ENCODE results near the gene HSD17B8. TPM values are rescaled to one million over a fixed set of nuclear protein-coding genes. Genes with fewer than 3 reads are reported as not detected.

HSD17B8 gene
- total and polyA plus RNA-seq, 2 donors (not counting 1 experiment from before 2014, with no cell fraction given): 10.8 to 25.5 TPM

DNA sequence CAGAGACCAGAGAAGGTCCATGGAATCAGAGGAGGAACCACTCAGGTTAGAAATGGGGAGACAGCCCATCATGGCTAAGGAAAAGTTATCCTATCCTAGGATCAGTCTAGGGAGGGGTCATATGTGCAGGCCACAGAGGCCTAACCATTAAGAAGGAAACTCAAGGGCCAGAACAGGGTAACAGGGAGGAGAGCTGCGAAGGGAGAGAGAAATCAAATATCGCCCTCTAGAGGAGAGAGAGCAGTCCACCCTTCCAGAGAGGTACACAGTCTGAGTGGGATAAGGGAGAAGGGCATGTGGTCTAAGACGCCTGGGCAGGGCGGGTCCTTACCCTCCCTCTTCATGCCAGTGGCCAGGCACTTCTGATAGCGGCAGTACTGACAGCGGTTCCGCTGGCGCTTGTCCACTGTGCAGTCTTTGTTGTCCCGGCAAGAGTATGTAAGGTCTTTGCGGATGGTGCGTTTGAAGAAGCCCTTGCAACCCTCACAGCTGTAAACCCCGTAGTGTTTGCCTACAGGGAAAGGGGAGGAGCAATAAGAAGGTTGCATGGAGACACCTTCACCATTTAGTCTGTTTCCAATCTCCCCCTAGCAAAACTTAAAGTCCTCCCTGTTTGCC lies 6.9 kb upstream of the HSD17B8 start:
- Histone ChIP-seq H4K20me1 (ENCODE audit: control insufficient read depth, insufficient read depth, low read length, poor library complexity, severe bottlenecking) (peaks cover 25% of the 10 kb centered on the region), H3K4me3 (ENCODE audit: control extremely low read depth in 1 of 5, extremely low read depth in 1 of 5, insufficient read depth in 1 of 5, low read depth in 2 of 5, low read length in 4 of 5) (no peak overlapping the region), H3K27me3 (replicated peaks in 1 of 4; ENCODE audit: control extremely low read depth in 1 of 4, control insufficient read depth in 3 of 4, insufficient read depth in 4 of 4, low read length in 3 of 4) (peaks cover 0 to 3% (median 0%) of the 10 kb centered on the region in 4 experiments), H3K9me3 (ENCODE audit: control extremely low read depth in 1 of 3, control insufficient read depth in 2 of 3, insufficient read depth in 1 of 3, low read length in 2 of 3) (no peaks in the 10 kb centered on the region), H2AFZ (ENCODE audit: insufficient read depth, low read depth, low read length, poor library complexity, severe bottlenecking) (no peak overlapping the region), H3K27ac (ENCODE audit: low read length in 2 of 2) (no peak overlapping the region), H3K36me3 (replicated peaks in 1 of 2; ENCODE audit: control extremely low read depth in 1 of 2, control insufficient read depth in 1 of 2, extremely low read depth in 1 of 2, insufficient read depth in 2 of 2, low read length in 1 of 2) (peaks cover 0 to 44% of the 10 kb centered on the region in 2 experiments), H3K9ac (ENCODE audit: low read length) (no peak overlapping the region), H3K4me2 (replicated peaks; ENCODE audit: low read depth, low read length, poor library complexity, severe bottlenecking) (no peak overlapping the region), H3K4me1 (ENCODE audit: control insufficient read depth in 2 of 2, insufficient read depth in 2 of 2, low read length in 2 of 2) (peaks cover 27 to 47% of the 10 kb centered on the region in 2 donors), H3K79me2 (ENCODE audit: control insufficient read depth, insufficient read depth, low read length) (peaks cover 48% of the 10 kb centered on the region)
- Mint-ChIP-seq H3K4me1 (peaks cover 60% of the 10 kb centered on the region), H3K27ac (peak overlapping the region; percentile 66), H3K4me3 (peak overlapping the region; percentile 52), H3K9me3 (ENCODE audit: insufficient read depth) (no peaks in the 10 kb centered on the region), H3K27me3 (no peaks in the 10 kb centered on the region)
- intact Hi-C loops (cut with micrococcal nuclease): loop anchor here (1.0 kb wide), 1 partner anchor 36 kb away; no protein-coding TSS in a partner anchor
- DNase-seq (peak; percentile 70), ATAC-seq (ENCODE audit: low read depth) (no peak)
- TF ChIP-seq EZH2 (IDR thresholded peaks at IDR 0.05; ENCODE audit: borderline replicate concordance, insufficient read depth, low read depth, low read length, poor library complexity, severe bottlenecking): no peak
- TF ChIP-seq, protein P1, sequence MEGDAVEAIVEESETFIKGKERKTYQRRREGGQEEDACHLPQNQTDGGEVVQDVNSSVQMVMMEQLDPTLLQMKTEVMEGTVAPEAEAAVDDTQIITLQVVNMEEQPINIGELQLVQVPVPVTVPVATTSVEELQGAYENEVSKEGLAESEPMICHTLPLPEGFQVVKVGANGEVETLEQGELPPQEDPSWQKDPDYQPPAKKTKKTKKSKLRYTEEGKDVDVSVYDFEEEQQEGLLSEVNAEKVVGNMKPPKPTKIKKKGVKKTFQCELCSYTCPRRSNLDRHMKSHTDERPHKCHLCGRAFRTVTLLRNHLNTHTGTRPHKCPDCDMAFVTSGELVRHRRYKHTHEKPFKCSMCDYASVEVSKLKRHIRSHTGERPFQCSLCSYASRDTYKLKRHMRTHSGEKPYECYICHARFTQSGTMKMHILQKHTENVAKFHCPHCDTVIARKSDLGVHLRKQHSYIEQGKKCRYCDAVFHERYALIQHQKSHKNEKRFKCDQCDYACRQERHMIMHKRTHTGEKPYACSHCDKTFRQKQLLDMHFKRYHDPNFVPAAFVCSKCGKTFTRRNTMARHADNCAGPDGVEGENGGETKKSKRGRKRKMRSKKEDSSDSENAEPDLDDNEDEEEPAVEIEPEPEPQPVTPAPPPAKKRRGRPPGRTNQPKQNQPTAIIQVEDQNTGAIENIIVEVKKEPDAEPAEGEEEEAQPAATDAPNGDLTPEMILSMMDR (IDR thresholded peaks at IDR 0.05): peak; percentile 77
- ChIA-PET POLR2A (interaction anchor here (0.7 to 1.4 kb wide), 3 partner anchors 11 to 120 kb away, joined by 3 to 8 read pairs (median 3); partner anchors contain the start of genes RING1 and ZBTB22), CTCF (interaction anchor here (0.7 to 2.5 kb wide), 18 partner anchors 8 to 226 kb away, joined by 3 to 14 read pairs (median 4); partner anchors contain the start of genes HLA-DOA, RING1, RPS18 and VPS52)
- 65% methylated on average over 4 of the region's 12 CpGs for WGBS (ENCODE audit: insufficient coverage)

All from B cell (primary cell).